ENCODE measurements around the gene CNOT4. TPM values are rescaled to one million over a fixed set of nuclear protein-coding genes. Genes with fewer than 3 reads are reported as not detected.

The CNOT4 gene
- total and polyA plus RNA-seq, 10 of the 15 experiments (the other 5 are each of a cell fraction or from before 2014, with no cell fraction given): 9.4 to 29.6 (median 16.6) TPM

DNA sequence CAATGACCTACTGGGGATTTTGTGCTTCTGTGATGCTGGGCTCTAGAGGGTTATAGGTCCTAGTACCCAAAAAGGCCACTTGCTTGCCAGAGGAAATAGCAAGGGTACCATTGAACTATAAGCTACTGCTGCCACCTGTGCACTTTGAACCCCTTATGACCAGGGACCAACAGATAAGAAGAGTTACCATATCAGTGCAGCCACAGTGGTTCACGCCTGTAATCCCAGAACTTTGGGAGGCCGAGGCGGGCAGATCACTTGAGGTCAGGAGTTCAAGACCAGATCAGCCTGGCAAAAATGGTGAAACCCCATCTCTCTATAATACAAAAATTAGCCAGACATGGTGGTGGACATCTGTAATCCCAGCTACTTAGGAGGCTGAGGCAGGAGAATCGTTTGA, 15.5 kb upstream of the CNOT4 start:
- POLR2A ChIA-PET: interaction anchor here (0.6 to 0.7 kb wide), 2 partner anchors 16 to 658 kb away, joined by 3 to 5 read pairs; no protein-coding TSS in a partner anchor
- no peak overlapping the region for H2AFZ ChIP-seq (ENCODE audit: control insufficient read depth, low read depth, low read length)
- FAIRE-seq (no peak), DNase-seq (ENCODE audit: low read depth, low spot score) (no peak), ATAC-seq (no peak)
- SMC1A ChIA-PET (ENCODE audit: uncharacterized antibody, unreplicated experiment): interaction anchor here (0.7 kb wide), 1 partner anchor 572 kb away, joined by 3 read pairs; no protein-coding TSS in a partner anchor
- H4K20me1 ChIP-seq (ENCODE audit: control insufficient read depth, insufficient read depth): no peaks in the 10 kb centered on the region
- 88% methylated on average over 4 of the region's 4 CpGs for WGBS (ENCODE audit: insufficient coverage, insufficient replicate concordance, low lambda C conversion rate, missing lambda C conversion rate)
- no peaks in the 10 kb centered on the region for H3K36me3 ChIP-seq (ENCODE audit: control insufficient read depth in 2 of 2, insufficient read depth in 2 of 2, low read length in 1 of 2)
- in situ Hi-C loops (cut with MboI) (no loop called here), intact Hi-C loops (cut with micrococcal nuclease; ENCODE audit: unreplicated experiment) (no loop called here)
- RAD21 ChIA-PET (ENCODE audit: unreplicated experiment): no interaction called here
- CTCF ChIA-PET: no interaction called here
- H3K9ac ChIP-seq (ENCODE audit: control insufficient read depth, insufficient read depth, low read length): no peak overlapping the region
- H3K79me2 ChIP-seq (ENCODE audit: control insufficient read depth, insufficient read depth, low read length): no peaks in the 10 kb centered on the region
- no peak overlapping the region for H3K27ac ChIP-seq (ENCODE audit: control insufficient read depth, insufficient read depth)
- no peak overlapping the region for H3K4me2 ChIP-seq (ENCODE audit: control insufficient read depth, insufficient read depth)
- H3K27me3 ChIP-seq (replicated peaks in 1 of 2; ENCODE audit: control insufficient read depth in 2 of 2, insufficient read depth in 2 of 2, low read length in 1 of 2): no peaks in the 10 kb centered on the region; a peak in 1 of 4 replicates
- BruUV-seq (replicated peaks): no TSS peak
- no peaks in the 10 kb centered on the region for H3K9me3 ChIP-seq (replicated peaks; ENCODE audit: control insufficient read depth, insufficient read depth, low read length)
- no peak overlapping the region for H3K4me3 ChIP-seq
- TF ChIP-seq, protein P1, sequence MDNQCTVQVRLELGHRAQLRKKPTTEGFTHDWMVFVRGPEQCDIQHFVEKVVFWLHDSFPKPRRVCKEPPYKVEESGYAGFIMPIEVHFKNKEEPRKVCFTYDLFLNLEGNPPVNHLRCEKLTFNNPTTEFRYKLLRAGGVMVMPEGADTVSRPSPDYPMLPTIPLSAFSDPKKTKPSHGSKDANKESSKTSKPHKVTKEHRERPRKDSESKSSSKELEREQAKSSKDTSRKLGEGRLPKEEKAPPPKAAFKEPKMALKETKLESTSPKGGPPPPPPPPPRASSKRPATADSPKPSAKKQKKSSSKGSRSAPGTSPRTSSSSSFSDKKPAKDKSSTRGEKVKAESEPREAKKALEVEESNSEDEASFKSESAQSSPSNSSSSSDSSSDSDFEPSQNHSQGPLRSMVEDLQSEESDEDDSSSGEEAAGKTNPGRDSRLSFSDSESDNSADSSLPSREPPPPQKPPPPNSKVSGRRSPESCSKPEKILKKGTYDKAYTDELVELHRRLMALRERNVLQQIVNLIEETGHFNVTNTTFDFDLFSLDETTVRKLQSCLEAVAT (IDR thresholded peaks at IDR 0.05): no peak
- TF ChIP-seq MTA3 (IDR thresholded peaks at IDR 0.05; ENCODE audit: borderline replicate concordance, low read length) (no peak), MTA2 (IDR thresholded peaks at IDR 0.05; ENCODE audit: low read depth) (no peak), STAT1 (conservative IDR thresholded peaks at IDR 0.05) (no peak), SP1 (IDR thresholded peaks at IDR 0.05; ENCODE audit: low read depth, low read length) (no peak), POLR2A (IDR thresholded peaks at IDR 0.05; ENCODE audit: low read depth, low read length) (no peak), IRF4 (IDR thresholded peaks at IDR 0.05; ENCODE audit: low read depth, low read length) (no peak), TARDBP (IDR thresholded peaks at IDR 0.05; ENCODE audit: borderline replicate concordance) (no peak), GABPA (IDR thresholded peaks at IDR 0.05; ENCODE audit: low read depth) (no peak)
- TF ChIP-seq, protein P2, sequence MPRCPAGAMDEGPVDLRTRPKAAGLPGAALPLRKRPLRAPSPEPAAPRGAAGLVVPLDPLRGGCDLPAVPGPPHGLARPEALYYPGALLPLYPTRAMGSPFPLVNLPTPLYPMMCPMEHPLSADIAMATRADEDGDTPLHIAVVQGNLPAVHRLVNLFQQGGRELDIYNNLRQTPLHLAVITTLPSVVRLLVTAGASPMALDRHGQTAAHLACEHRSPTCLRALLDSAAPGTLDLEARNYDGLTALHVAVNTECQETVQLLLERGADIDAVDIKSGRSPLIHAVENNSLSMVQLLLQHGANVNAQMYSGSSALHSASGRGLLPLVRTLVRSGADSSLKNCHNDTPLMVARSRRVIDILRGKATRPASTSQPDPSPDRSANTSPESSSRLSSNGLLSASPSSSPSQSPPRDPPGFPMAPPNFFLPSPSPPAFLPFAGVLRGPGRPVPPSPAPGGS (IDR thresholded peaks at IDR 0.05; ENCODE audit: borderline replicate concordance, insufficient read depth, low read depth, low read length, poor library complexity, severe bottlenecking): no peak
- TF ChIP-seq, protein P3, sequence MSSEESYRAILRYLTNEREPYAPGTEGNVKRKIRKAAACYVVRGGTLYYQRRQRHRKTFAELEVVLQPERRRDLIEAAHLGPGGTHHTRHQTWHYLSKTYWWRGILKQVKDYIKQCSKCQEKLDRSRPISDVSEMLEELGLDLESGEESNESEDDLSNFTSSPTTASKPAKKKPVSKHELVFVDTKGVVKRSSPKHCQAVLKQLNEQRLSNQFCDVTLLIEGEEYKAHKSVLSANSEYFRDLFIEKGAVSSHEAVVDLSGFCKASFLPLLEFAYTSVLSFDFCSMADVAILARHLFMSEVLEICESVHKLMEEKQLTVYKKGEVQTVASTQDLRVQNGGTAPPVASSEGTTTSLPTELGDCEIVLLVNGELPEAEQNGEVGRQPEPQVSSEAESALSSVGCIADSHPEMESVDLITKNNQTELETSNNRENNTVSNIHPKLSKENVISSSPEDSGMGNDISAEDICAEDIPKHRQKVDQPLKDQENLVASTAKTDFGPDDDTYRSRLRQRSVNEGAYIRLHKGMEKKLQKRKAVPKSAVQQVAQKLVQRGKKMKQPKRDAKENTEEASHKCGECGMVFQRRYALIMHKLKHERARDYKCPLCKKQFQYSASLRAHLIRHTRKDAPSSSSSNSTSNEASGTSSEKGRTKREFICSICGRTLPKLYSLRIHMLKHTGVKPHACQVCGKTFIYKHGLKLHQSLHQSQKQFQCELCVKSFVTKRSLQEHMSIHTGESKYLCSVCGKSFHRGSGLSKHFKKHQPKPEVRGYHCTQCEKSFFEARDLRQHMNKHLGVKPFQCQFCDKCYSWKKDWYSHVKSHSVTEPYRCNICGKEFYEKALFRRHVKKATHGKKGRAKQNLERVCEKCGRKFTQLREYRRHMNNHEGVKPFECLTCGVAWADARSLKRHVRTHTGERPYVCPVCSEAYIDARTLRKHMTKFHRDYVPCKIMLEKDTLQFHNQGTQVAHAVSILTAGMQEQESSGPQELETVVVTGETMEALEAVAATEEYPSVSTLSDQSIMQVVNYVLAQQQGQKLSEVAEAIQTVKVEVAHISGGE (CRISPR knock-in tag; IDR thresholded peaks at IDR 0.05): no peak
- TF ChIP-seq, protein P4, sequence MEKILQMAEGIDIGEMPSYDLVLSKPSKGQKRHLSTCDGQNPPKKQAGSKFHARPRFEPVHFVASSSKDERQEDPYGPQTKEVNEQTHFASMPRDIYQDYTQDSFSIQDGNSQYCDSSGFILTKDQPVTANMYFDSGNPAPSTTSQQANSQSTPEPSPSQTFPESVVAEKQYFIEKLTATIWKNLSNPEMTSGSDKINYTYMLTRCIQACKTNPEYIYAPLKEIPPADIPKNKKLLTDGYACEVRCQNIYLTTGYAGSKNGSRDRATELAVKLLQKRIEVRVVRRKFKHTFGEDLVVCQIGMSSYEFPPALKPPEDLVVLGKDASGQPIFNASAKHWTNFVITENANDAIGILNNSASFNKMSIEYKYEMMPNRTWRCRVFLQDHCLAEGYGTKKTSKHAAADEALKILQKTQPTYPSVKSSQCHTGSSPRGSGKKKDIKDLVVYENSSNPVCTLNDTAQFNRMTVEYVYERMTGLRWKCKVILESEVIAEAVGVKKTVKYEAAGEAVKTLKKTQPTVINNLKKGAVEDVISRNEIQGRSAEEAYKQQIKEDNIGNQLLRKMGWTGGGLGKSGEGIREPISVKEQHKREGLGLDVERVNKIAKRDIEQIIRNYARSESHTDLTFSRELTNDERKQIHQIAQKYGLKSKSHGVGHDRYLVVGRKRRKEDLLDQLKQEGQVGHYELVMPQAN (conservative IDR thresholded peaks at IDR 0.05): no peak
- TF ChIP-seq, protein P5, sequence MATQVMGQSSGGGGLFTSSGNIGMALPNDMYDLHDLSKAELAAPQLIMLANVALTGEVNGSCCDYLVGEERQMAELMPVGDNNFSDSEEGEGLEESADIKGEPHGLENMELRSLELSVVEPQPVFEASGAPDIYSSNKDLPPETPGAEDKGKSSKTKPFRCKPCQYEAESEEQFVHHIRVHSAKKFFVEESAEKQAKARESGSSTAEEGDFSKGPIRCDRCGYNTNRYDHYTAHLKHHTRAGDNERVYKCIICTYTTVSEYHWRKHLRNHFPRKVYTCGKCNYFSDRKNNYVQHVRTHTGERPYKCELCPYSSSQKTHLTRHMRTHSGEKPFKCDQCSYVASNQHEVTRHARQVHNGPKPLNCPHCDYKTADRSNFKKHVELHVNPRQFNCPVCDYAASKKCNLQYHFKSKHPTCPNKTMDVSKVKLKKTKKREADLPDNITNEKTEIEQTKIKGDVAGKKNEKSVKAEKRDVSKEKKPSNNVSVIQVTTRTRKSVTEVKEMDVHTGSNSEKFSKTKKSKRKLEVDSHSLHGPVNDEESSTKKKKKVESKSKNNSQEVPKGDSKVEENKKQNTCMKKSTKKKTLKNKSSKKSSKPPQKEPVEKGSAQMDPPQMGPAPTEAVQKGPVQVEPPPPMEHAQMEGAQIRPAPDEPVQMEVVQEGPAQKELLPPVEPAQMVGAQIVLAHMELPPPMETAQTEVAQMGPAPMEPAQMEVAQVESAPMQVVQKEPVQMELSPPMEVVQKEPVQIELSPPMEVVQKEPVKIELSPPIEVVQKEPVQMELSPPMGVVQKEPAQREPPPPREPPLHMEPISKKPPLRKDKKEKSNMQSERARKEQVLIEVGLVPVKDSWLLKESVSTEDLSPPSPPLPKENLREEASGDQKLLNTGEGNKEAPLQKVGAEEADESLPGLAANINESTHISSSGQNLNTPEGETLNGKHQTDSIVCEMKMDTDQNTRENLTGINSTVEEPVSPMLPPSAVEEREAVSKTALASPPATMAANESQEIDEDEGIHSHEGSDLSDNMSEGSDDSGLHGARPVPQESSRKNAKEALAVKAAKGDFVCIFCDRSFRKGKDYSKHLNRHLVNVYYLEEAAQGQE (IDR thresholded peaks at IDR 0.05; ENCODE audit: low read depth, low read length): no peak
- no peaks in the 10 kb centered on the region for H3K4me1 ChIP-seq (ENCODE audit: control insufficient read depth, insufficient read depth, low read length)

All from GM12878 (cell line).